ENCODE data around the gene PEPD. TPM values are rescaled to one million over a fixed set of nuclear protein-coding genes. Genes with fewer than 3 reads are reported as not detected.
"Not testable (repeated sequence)": the region's sequence is repeated elsewhere in the genome, so short reads cannot be mapped to it uniquely, and the experiment has no call there.

Gene PEPD
- total RNA-seq, 2 donors from 2014 or later, result 52.2 to 67.9 TPM

DNA sequence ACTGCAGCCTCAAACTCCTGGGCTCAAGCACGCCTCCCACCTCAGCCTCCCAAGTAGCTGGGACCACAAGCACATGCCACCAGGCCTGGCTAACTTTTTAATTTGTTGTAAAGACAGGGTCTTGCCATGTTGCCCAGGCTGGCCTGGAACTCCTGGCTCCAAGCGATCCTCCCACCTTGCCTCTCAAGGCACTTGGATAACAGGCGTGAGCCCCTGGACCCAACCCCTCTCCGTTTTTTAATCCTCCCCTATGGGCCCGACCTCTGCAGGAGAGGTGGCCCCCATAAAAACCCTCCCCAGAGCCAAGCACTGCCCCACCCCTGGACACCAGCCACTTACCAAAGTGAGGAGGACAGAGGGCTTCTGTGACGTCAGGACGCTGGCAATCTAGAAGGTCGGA is 28.6 kb downstream of the PEPD start:
- H3K4me3 ChIP-seq (ENCODE audit: low read length), result no peak overlapping the region
- Mint-ChIP-seq H3K36me3 (ENCODE audit: low read depth) (peaks cover 17% of the 10 kb centered on the region), H3K9me3 (no peaks in the 10 kb centered on the region), H3K4me3 (no peak overlapping the region), H3K27me3 (ENCODE audit: insufficient read depth) (no peaks in the 10 kb centered on the region), H3K4me1 (no peaks in the 10 kb centered on the region), H3K27ac (peak overlapping the region; percentile 46)
- no peaks in the 10 kb centered on the region for H3K27me3 ChIP-seq (ENCODE audit: control insufficient read depth, insufficient read depth, low read length, poor library complexity, severe bottlenecking)
- no peaks in the 10 kb centered on the region for H3K36me3 ChIP-seq (ENCODE audit: control insufficient read depth, insufficient read depth, low read length)
- TF ChIP-seq, protein P1, sequence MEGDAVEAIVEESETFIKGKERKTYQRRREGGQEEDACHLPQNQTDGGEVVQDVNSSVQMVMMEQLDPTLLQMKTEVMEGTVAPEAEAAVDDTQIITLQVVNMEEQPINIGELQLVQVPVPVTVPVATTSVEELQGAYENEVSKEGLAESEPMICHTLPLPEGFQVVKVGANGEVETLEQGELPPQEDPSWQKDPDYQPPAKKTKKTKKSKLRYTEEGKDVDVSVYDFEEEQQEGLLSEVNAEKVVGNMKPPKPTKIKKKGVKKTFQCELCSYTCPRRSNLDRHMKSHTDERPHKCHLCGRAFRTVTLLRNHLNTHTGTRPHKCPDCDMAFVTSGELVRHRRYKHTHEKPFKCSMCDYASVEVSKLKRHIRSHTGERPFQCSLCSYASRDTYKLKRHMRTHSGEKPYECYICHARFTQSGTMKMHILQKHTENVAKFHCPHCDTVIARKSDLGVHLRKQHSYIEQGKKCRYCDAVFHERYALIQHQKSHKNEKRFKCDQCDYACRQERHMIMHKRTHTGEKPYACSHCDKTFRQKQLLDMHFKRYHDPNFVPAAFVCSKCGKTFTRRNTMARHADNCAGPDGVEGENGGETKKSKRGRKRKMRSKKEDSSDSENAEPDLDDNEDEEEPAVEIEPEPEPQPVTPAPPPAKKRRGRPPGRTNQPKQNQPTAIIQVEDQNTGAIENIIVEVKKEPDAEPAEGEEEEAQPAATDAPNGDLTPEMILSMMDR (conservative IDR thresholded peaks at IDR 0.05), result no peak
- 91 to 96% methylated on average over 4 to 8 of the region's 8 CpGs for WGBS, 2 experiments (ENCODE audit: insufficient coverage in 1 of 2, insufficient read length in 1 of 2)
- no peaks in the 10 kb centered on the region for H3K4me1 ChIP-seq (ENCODE audit: control insufficient read depth, insufficient read depth, low read length)
- no peak overlapping the region for H3K27ac ChIP-seq (ENCODE audit: low read depth, low read length)
- H3K9ac ChIP-seq (ENCODE audit: extremely low read depth, low read length, poor library complexity, severe bottlenecking), result no peak overlapping the region
- H3K9me3 ChIP-seq (ENCODE audit: control insufficient read depth, low read length), result no peaks in the 10 kb centered on the region
- no peak for DNase-seq

DNA sequence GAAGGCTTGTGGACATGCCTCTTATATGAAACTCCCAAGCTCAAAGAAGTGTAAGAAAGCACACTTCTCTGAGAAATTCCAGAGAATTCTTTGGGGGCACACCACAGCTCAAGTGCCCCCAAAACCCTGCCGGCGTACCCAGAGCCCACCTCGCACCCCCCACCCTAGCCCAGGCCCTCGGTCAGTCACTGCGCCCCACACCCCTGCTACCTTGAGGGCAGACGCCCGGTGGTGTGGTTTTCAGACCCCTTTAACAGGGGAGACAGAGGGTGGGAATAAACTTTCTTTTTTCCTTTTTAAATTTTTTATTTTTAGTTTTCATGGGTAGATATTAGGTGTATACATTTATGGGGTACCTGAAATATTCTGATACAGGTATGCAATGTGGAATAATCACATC is 29.5 kb downstream of the PEPD start:
- Mint-ChIP-seq H3K4me1 (no peaks in the 10 kb centered on the region), H3K27me3 (ENCODE audit: insufficient read depth) (no peaks in the 10 kb centered on the region), H3K4me3 (no peak overlapping the region), H3K36me3 (ENCODE audit: low read depth) (peaks cover 16% of the 10 kb centered on the region), H3K9me3 (no peaks in the 10 kb centered on the region), H3K27ac (no peak overlapping the region)
- DNase-seq, result no peak
- no peaks in the 10 kb centered on the region for H3K36me3 ChIP-seq (ENCODE audit: control insufficient read depth, insufficient read depth, low read length)
- H3K4me3 ChIP-seq (ENCODE audit: low read length), result no peak overlapping the region
- H3K4me1 ChIP-seq (ENCODE audit: control insufficient read depth, insufficient read depth, low read length), result no peaks in the 10 kb centered on the region
- H3K27ac ChIP-seq (ENCODE audit: low read depth, low read length), result no peak overlapping the region
- TF ChIP-seq, protein P1 (conservative IDR thresholded peaks at IDR 0.05), result no peak
- H3K9ac ChIP-seq (ENCODE audit: extremely low read depth, low read length, poor library complexity, severe bottlenecking), result no peak overlapping the region
- no peaks in the 10 kb centered on the region for H3K27me3 ChIP-seq (ENCODE audit: control insufficient read depth, insufficient read depth, low read length, poor library complexity, severe bottlenecking)
- WGBS, 2 experiments (ENCODE audit: insufficient coverage in 1 of 2, insufficient read length in 1 of 2), result 80 to 97% methylated on average over 1 to 5 of the region's 7 CpGs
- H3K9me3 ChIP-seq (ENCODE audit: control insufficient read depth, low read length), result no peaks in the 10 kb centered on the region

DNA sequence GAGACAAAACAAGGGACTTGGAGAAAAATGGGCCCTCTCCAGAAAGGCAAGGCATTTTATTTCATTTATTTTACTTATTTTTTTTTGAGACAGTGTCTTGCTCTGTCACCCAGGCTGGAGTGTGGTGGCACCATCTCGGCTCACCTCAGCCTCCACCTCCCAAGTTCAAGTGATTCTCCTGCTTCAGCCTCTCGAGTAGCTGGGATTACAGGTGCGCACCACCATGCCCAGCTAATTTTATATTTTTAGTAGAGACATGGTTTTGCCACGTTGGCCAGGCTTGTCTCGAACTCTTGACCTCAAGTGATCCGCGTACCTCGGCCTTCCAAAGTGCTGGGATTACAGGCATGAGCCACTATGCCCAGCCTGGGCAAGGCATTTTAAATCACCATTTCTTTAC is 31.0 kb downstream of the PEPD start:
- not testable (repeated sequence) for H3K27ac Mint-ChIP-seq; H3K9me3 ChIP-seq (ENCODE audit: control insufficient read depth, low read length); H3K36me3 ChIP-seq (ENCODE audit: control insufficient read depth, insufficient read depth, low read length); H3K4me1 ChIP-seq (ENCODE audit: control insufficient read depth, insufficient read depth, low read length); H3K4me1 Mint-ChIP-seq; H3K9me3 Mint-ChIP-seq; H3K4me3 ChIP-seq (ENCODE audit: low read length); H3K27ac ChIP-seq (ENCODE audit: low read depth, low read length); H3K9ac ChIP-seq (ENCODE audit: extremely low read depth, low read length, poor library complexity, severe bottlenecking); H3K4me3 Mint-ChIP-seq; H3K27me3 Mint-ChIP-seq (ENCODE audit: insufficient read depth); DNase-seq; H3K27me3 ChIP-seq (ENCODE audit: control insufficient read depth, insufficient read depth, low read length, poor library complexity, severe bottlenecking)
- WGBS, 2 experiments (ENCODE audit: insufficient coverage in 1 of 2, insufficient read length in 1 of 2), result 89 to 93% methylated on average over 7 to 8 of the region's 8 CpGs
- peaks cover 14% of the 10 kb centered on the region for H3K36me3 Mint-ChIP-seq (ENCODE audit: low read depth)

DNA sequence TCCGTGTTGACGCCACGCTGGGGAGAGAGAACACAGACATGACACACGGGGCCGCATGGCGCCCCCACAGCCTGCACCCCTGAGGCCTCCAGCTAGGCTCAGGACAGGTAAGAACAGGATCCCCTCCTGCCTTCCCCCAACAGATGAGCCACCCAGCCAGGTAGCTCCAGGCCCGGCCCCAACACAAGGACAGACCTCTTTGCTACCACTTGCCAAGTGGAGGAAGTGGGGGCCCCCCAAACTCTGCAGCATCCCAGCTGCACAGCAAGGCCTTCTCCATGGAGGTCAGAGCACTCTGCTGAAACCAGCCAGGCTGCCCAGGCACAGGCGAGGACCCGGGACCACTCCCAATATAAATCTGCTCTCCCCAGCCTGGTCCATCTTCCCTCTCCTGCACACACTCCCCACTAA is 31.5 kb downstream of the PEPD start:
- Histone ChIP-seq H3K36me3 (ENCODE audit: control insufficient read depth, insufficient read depth, low read length) (no peaks in the 10 kb centered on the region), H3K27ac (ENCODE audit: low read depth, low read length) (no peak overlapping the region), H3K4me1 (ENCODE audit: control insufficient read depth, insufficient read depth, low read length) (no peaks in the 10 kb centered on the region), H3K27me3 (ENCODE audit: control insufficient read depth, insufficient read depth, low read length, poor library complexity, severe bottlenecking) (no peaks in the 10 kb centered on the region), H3K9ac (ENCODE audit: extremely low read depth, low read length, poor library complexity, severe bottlenecking) (no peak overlapping the region), H3K9me3 (ENCODE audit: control insufficient read depth, low read length) (no peaks in the 10 kb centered on the region), H3K4me3 (ENCODE audit: low read length) (no peak overlapping the region)
- Mint-ChIP-seq H3K36me3 (ENCODE audit: low read depth) (peaks cover 16% of the 10 kb centered on the region), H3K4me1 (no peaks in the 10 kb centered on the region), H3K4me3 (no peak overlapping the region), H3K27me3 (ENCODE audit: insufficient read depth) (no peaks in the 10 kb centered on the region), H3K9me3 (no peaks in the 10 kb centered on the region), H3K27ac (no peak overlapping the region)
- TF ChIP-seq, protein P1 (conservative IDR thresholded peaks at IDR 0.05), result no peak
- DNase-seq, result no peak
- 97% methylated on average over 5 to 9 of the region's 9 CpGs for WGBS, 2 experiments (ENCODE audit: insufficient coverage in 1 of 2, insufficient read length in 1 of 2)

All from endodermal cell (in vitro differentiated cells).